IPS-18c (cell line): Measurements from ENCODE around the gene DDX18.
"Not testable (repeated sequence)": the region's sequence is repeated elsewhere in the genome, so short reads cannot be mapped to it uniquely, and the experiment has no call there.

ENCODE experiments used
- H3K4me3 ChIP-seq: 2 replicates; pipeline ENCODE4 v1.7.0; 2013; ENCODE audit warnings: low read depth, mild to moderate bottlenecking, low read length, moderate library complexity; ENCODE audit not compliant: insufficient read depth
- H3K9me3 ChIP-seq: one replicate; pipeline ENCODE4 v1.6.1; 2013; ENCODE audit warnings: mild to moderate bottlenecking, low read length, moderate library complexity; ENCODE audit not compliant: control insufficient read depth, insufficient read depth

The DDX18 gene

GRCh38 chr2:117814417-117815264 is at the start of gene DDX18:
Gene DDX18 (plus strand): TSS chr2:117814691. CDS start chr2:117814778, 87 bp downstream.
- no peaks in the 10 kb centered on the region for H3K9me3 ChIP-seq

GRCh38 chr2:117770730-117771129 is 43.8 kb upstream of the DDX18 start:
- Histone ChIP-seq H3K4me3 (no peak overlapping the region), H3K9me3 (no peaks in the 10 kb centered on the region)

More at GRCh38 chr2:117814417-117815264, at the start of gene DDX18:
- H3K4me3 ChIP-seq: peak within 1 kb of the TSS; percentile 90

- H3K4me3 ChIP-seq: no peak overlapping the region
- no peaks in the 10 kb centered on the region for H3K9me3 ChIP-seq
Observed at GRCh38 chr2:117771969-117772630, 42.4 kb upstream of the DDX18 start.

- H3K9me3 ChIP-seq: no peaks in the 10 kb centered on the region
Observed at GRCh38 chr2:117774716-117775115, 39.8 kb upstream of the DDX18 start.

GRCh38 chr2:117775703-117776219 is 38.7 kb upstream of the DDX18 start:
- Histone ChIP-seq H3K9me3 (no peaks in the 10 kb centered on the region), H3K4me3 (no peak overlapping the region)

More at GRCh38 chr2:117774716-117775115, 39.8 kb upstream of the DDX18 start:
- H3K4me3 ChIP-seq: no peak overlapping the region

- Histone ChIP-seq H3K9me3 (no peaks in the 10 kb centered on the region), H3K4me3 (no peak overlapping the region)
Observed at GRCh38 chr2:117776888-117777287, 37.6 kb upstream of the DDX18 start.

GRCh38 chr2:117785740-117786139 is 28.8 kb upstream of the DDX18 start:
- no peaks in the 10 kb centered on the region for H3K9me3 ChIP-seq

GRCh38 chr2:117786520-117786919 is 28.0 kb upstream of the DDX18 start:
- Histone ChIP-seq H3K4me3 (no peak overlapping the region), H3K9me3 (no peaks in the 10 kb centered on the region)

More at GRCh38 chr2:117785740-117786139, 28.8 kb upstream of the DDX18 start:
- H3K4me3 ChIP-seq: no peak overlapping the region

- Histone ChIP-seq H3K4me3 (no peak overlapping the region), H3K9me3 (no peaks in the 10 kb centered on the region)
Observed at GRCh38 chr2:117789505-117789904, 25.0 kb upstream of the DDX18 start.

- no peak overlapping the region for H3K4me3 ChIP-seq
- H3K9me3 ChIP-seq: no peaks in the 10 kb centered on the region
Observed at GRCh38 chr2:117794668-117795067, 19.8 kb upstream of the DDX18 start.

GRCh38 chr2:117801826-117802225 is 12.7 kb upstream of the DDX18 start:
- H3K4me3 ChIP-seq: no peak overlapping the region
- H3K9me3 ChIP-seq: no peaks in the 10 kb centered on the region

- H3K9me3 ChIP-seq: not testable (repeated sequence)
- H3K4me3 ChIP-seq: peak overlapping the region; percentile 56
Observed at GRCh38 chr2:117803644-117804325, 10.7 kb upstream of the DDX18 start.

- H3K9me3 ChIP-seq: no peaks in the 10 kb centered on the region
- no peak overlapping the region for H3K4me3 ChIP-seq
Observed at GRCh38 chr2:117812443-117812842, 2.0 kb upstream of the DDX18 start.

- no peaks in the 10 kb centered on the region for H3K9me3 ChIP-seq
- no peak overlapping the region for H3K4me3 ChIP-seq
Observed at GRCh38 chr2:117815946-117816345, 1.5 kb downstream of the DDX18 start.

- Histone ChIP-seq H3K9me3 (no peaks in the 10 kb centered on the region), H3K4me3 (no peak overlapping the region)
Observed at GRCh38 chr2:117818921-117819320, 4.4 kb downstream of the DDX18 start.

- Histone ChIP-seq H3K4me3 (no peak overlapping the region), H3K9me3 (no peaks in the 10 kb centered on the region)
Observed at GRCh38 chr2:117820444-117820843, 6.0 kb downstream of the DDX18 start.

GRCh38 chr2:117825437-117825836 is 10.9 kb downstream of the DDX18 start:
- Histone ChIP-seq H3K4me3 (no peak overlapping the region), H3K9me3 (no peaks in the 10 kb centered on the region)
